ENCODE data around the gene SLC9A9.

- no peak for TF ChIP-seq GATAD2A (IDR thresholded peaks at IDR 0.05)
- TF ChIP-seq FOXK1 (CRISPR knock-in tag; IDR thresholded peaks at IDR 0.05; ENCODE audit: borderline replicate concordance): no peak
- TF ChIP-seq POLR2AphosphoS5 (IDR thresholded peaks at IDR 0.05; ENCODE audit: control insufficient read depth, insufficient read depth, low read depth, low read length): no peak
- no peak for TF ChIP-seq ZNF561 (CRISPR knock-in tag; conservative IDR thresholded peaks at IDR 0.05)
- no peak for TF ChIP-seq FOS (IDR thresholded peaks at IDR 0.05; ENCODE audit: extremely low read depth, insufficient read length)
- TF ChIP-seq PPARD (CRISPR knock-in tag; IDR thresholded peaks at IDR 0.05): no peak
- no peak for TF ChIP-seq RBM14 (IDR thresholded peaks at IDR 0.05; ENCODE audit: borderline replicate concordance, insufficient read depth, low read depth, low read length)
- no peak for TF ChIP-seq CTCF (IDR thresholded peaks at IDR 0.05 in 2 of 3, conservative IDR thresholded peaks at IDR 0.05 in 1 of 3; ENCODE audit: insufficient read depth in 2 of 3, low read depth in 1 of 3, low read length in 3 of 3)
These were observed 625.3 kb downstream of the SLC9A9 start for GRCh38 chr3:143222981-143223380.
